Measurements from ENCODE around the gene RIPOR1.

RIPOR1 gene
- long read RNA-seq, full-length matches to known transcripts = 1 of 14 reads
- long read RNA-seq, partial matches to known transcripts = 11 of 14 reads
- long read RNA-seq, other reads (novel, unspliced or antisense) = 2 of 14 reads

- no peaks in the 10 kb centered on the region for H3K27me3 ChIP-seq (ENCODE audit: insufficient read depth, poor library complexity, severe bottlenecking)
- peak within 1 kb of the TSS; percentile 52 for H3K27ac ChIP-seq (replicated peaks)
- DNase-seq (ENCODE audit: low read depth in 1 of 2, low spot score in 1 of 2) = peak in 1 of 2 experiments; percentile 29
- peak within 1 kb of the TSS; percentile 63 for H3K4me3 ChIP-seq (replicated peaks; ENCODE audit: insufficient read depth, low read length)
- no peak for TF ChIP-seq SPI1 (IDR thresholded peaks at IDR 0.05; ENCODE audit: borderline replicate concordance, low read depth)
These were observed at the start of gene RIPOR1 for GRCh38 chr16:67528222-67528869. Gene RIPOR1 (plus strand): TSS chr16:67528829. CDS start chr16:67538447, 9,618 bp downstream.

- Histone ChIP-seq H3K27me3 (ENCODE audit: insufficient read depth, poor library complexity, severe bottlenecking) (no peaks in the 10 kb centered on the region), H3K4me3 (replicated peaks; ENCODE audit: insufficient read depth, low read length) (peak within 1 kb of the TSS; percentile 99), H3K27ac (replicated peaks) (peak within 1 kb of the TSS; percentile 91)
- TF ChIP-seq CTCF (IDR thresholded peaks at IDR 0.05; ENCODE audit: insufficient read depth, low read length) (peak; percentile 36), REST (IDR thresholded peaks at IDR 0.05; ENCODE audit: insufficient replicate concordance, low read depth) (no peak), GABPA (IDR thresholded peaks at IDR 0.05; ENCODE audit: low read depth) (no peak), SPI1 (IDR thresholded peaks at IDR 0.05; ENCODE audit: borderline replicate concordance, low read depth) (peak; percentile 77; the same call in 1 of the 2 replicates), POLR2AphosphoS5 (IDR thresholded peaks at IDR 0.05; ENCODE audit: low read depth) (peak; percentile 75; the same call in 1 of the 2 replicates)
- DNase-seq (ENCODE audit: low read depth in 1 of 2, low spot score in 1 of 2) = peak; percentile 98
These were observed 47.6 kb upstream of the RIPOR1 start, which contains the start of gene ATP6V0D1 for GRCh38 chr16:67480833-67481560. Gene ATP6V0D1 (minus strand): TSS chr16:67481157. CDS start chr16:67481086, 71 bp downstream.

- H3K27ac ChIP-seq (replicated peaks) = peak overlapping the region; percentile 91
These were observed 46.9 kb upstream of the RIPOR1 start for GRCh38 chr16:67481561-67482232.

More at GRCh38 chr16:67481561-67482232, 46.9 kb upstream of the RIPOR1 start:
- H3K4me3 ChIP-seq (replicated peaks; ENCODE audit: insufficient read depth, low read length) = peak overlapping the region; percentile 42
- peak in 1 of 2 experiments; percentile 35 for DNase-seq (ENCODE audit: low read depth in 1 of 2, low spot score in 1 of 2)
- TF ChIP-seq GABPA (IDR thresholded peaks at IDR 0.05; ENCODE audit: low read depth) (no peak), REST (IDR thresholded peaks at IDR 0.05; ENCODE audit: insufficient replicate concordance, low read depth) (no peak), POLR2AphosphoS5 (IDR thresholded peaks at IDR 0.05; ENCODE audit: low read depth) (no peak), SPI1 (IDR thresholded peaks at IDR 0.05; ENCODE audit: borderline replicate concordance, low read depth) (no peak), CTCF (IDR thresholded peaks at IDR 0.05; ENCODE audit: insufficient read depth, low read length) (no peak)
- H3K27me3 ChIP-seq (ENCODE audit: insufficient read depth, poor library complexity, severe bottlenecking) = no peaks in the 10 kb centered on the region
